ENCODE measurements around the gene CCKAR.

GRCh38 chr4:26452565-26453531 is 37.4 kb downstream of the CCKAR start:
- TF ChIP-seq MXD3 (CRISPR knock-in tag; IDR thresholded peaks at IDR 0.05) (no peak), CTCF (CRISPR knock-in tag; IDR thresholded peaks at IDR 0.05) (no peak), YY1 (IDR thresholded peaks at IDR 0.05; ENCODE audit: insufficient read depth, insufficient replicate concordance, low read depth, low read length) (no peak), U2AF2 (IDR thresholded peaks at IDR 0.05; ENCODE audit: low read depth, low read length) (no peak), POLR2AphosphoS5 (IDR thresholded peaks at IDR 0.05; ENCODE audit: low read depth, low read length) (no peak), EP300 (IDR thresholded peaks at IDR 0.05; ENCODE audit: low read depth in 2 of 2, low read length in 2 of 2) (no peak), EP300 (CRISPR knock-in tag; IDR thresholded peaks at IDR 0.05; ENCODE audit: borderline replicate concordance) (no peak), SNAPC4 (CRISPR knock-in tag; IDR thresholded peaks at IDR 0.05) (no peak), CEBPZ (IDR thresholded peaks at IDR 0.05; ENCODE audit: low read length) (no peak), TP53 (CRISPR knock-in tag; conservative IDR thresholded peaks at IDR 0.05) (no peak), ZNF430 (CRISPR knock-in tag; IDR thresholded peaks at IDR 0.05) (no peak), AFF4 (CRISPR knock-in tag; IDR thresholded peaks at IDR 0.05) (no peak)

All from HepG2 (cell line).